ENCODE measurements around the gene KRT83.

The KRT83 gene

GRCh38 chr12:52285172-52285745, 35.9 kb downstream of the KRT83 start:
- no peak for DNase-seq

GRCh38 chr12:52284562-52285171, 36.5 kb downstream of the KRT83 start:
- DNase-seq, result no peak

- DNase-seq, result no peak
These were observed 40.2 kb downstream of the KRT83 start for GRCh38 chr12:52280796-52281560.

- peak in 1 of 2 experiments; percentile 24 for DNase-seq
These were observed 40.8 kb downstream of the KRT83 start for GRCh38 chr12:52280319-52280795.

GRCh38 chr12:52279422-52280318, 41.5 kb downstream of the KRT83 start:
- DNase-seq, result no peak

- DNase-seq, result peak; percentile 43 to 49
These were observed 42.4 kb downstream of the KRT83 start for GRCh38 chr12:52278575-52279421.

- no peak for DNase-seq
These were observed 43.5 kb downstream of the KRT83 start for GRCh38 chr12:52277486-52278245.

- DNase-seq, result no peak
These were observed 45.5 kb downstream of the KRT83 start for GRCh38 chr12:52275686-52276085.

GRCh38 chr12:52274521-52275120, 46.6 kb downstream of the KRT83 start, which contains the start of gene KRT86:
Gene KRT86 (plus strand): TSS chr12:52274645. CDS start chr12:52301917, 27,272 bp downstream.
- DNase-seq, result no peak

- peak in 1 of 2 experiments; percentile 33 for DNase-seq
These were observed 50.0 kb downstream of the KRT83 start for GRCh38 chr12:52271158-52271557.

GRCh38 chr12:52270541-52271070, 50.6 kb downstream of the KRT83 start:
- no peak for DNase-seq

- DNase-seq, result no peak
These were observed 53.0 kb downstream of the KRT83 start for GRCh38 chr12:52268212-52268611.

GRCh38 chr12:52267699-52268098, 53.5 kb downstream of the KRT83 start:
- DNase-seq, result no peak

- DNase-seq, result no peak
These were observed 53.9 kb downstream of the KRT83 start for GRCh38 chr12:52267266-52267665.

GRCh38 chr12:52266514-52266913, 54.7 kb downstream of the KRT83 start:
- no peak for DNase-seq

GRCh38 chr12:52264435-52264825, 56.8 kb downstream of the KRT83 start:
- no peak for DNase-seq

All from AML-193 (cell line).